Endothelial cell of umbilical vein (primary cell): Measurements from ENCODE around the gene CSRP2. TPM values are rescaled to one million over a fixed set of nuclear protein-coding genes. Genes with fewer than 3 reads are reported as not detected.

Experiments
- BruUV-seq: library from RNA; stranded (reverse); fragments of 400-500 nt; replicated peaks from 2 replicates; lab custom pipeline; 2021; lab: Mats Ljungman, UMichigan
- CTCF ChIA-PET: fragments of 300-600, 350-600 bp; sonication (Branson Sonifier 250); formaldehyde crosslinking; loops from one replicate; lab custom pipeline; 2021; ENCODE audit warnings: antibody characterized with exemption, inconsistent platforms; lab: Charles Lee
- POLR2A ChIA-PET: fragments of 300-600, 350-600 bp; sonication (Branson Sonifier 250); formaldehyde crosslinking; loops from one replicate; lab custom pipeline; 2021; ENCODE audit warnings: antibody characterized with exemption, inconsistent platforms; lab: Charles Lee
- DNase-seq: peaks from one replicate; pipeline ENCODE4 v3.0.0-alpha.2; 2011; ENCODE audit warnings: low read depth, low spot score
- FAIRE-seq: peaks from 2 replicates; lab custom pipeline; 2011; peaks lifted over from hg19 to GRCh38; lab: Jason Lieb, UNC
- H2AFZ ChIP-seq: 2 replicates; pipeline ENCODE4 v1.6.0; 2012; ENCODE audit warnings: low read depth, low read length, control low read depth, inconsistent platforms
- H3K27ac ChIP-seq: 2 replicates; pipeline ENCODE4 v1.5.1; 2011; ENCODE audit warnings: low read depth, mild to moderate bottlenecking, control low read depth, low read length, moderate library complexity; ENCODE audit not compliant: insufficient read depth
- H3K27me3 ChIP-seq, 2 experiments: 2 replicates each; pipeline versions ENCODE4 v1.6.0 to v1.6.1; 2011; ENCODE audit warnings: low read length in 2 of 2, mixed read lengths in 1 of 2; ENCODE audit not compliant: control insufficient read depth in 2 of 2, insufficient read depth in 2 of 2
- H3K36me3 ChIP-seq, 2 experiments: 2 replicates in 1 of 2; 3 replicates in 1 of 2; pipeline ENCODE4 v1.5.1; 2011; ENCODE audit warnings: low read length in 2 of 2, mild to moderate bottlenecking in 1 of 2, moderate library complexity in 1 of 2; ENCODE audit not compliant: control insufficient read depth in 2 of 2, insufficient read depth in 2 of 2; ENCODE audit errors: extremely low read depth in 1 of 2
- H3K4me1 ChIP-seq: 3 replicates; pipeline ENCODE4 v1.5.1; 2011; ENCODE audit warnings: mild to moderate bottlenecking, low read length; ENCODE audit not compliant: control insufficient read depth, insufficient read depth; ENCODE audit errors: extremely low read depth
- H3K4me2 ChIP-seq: 2 replicates; pipeline ENCODE4 v1.6.1; 2011; ENCODE audit warnings: low read length, control low read depth, mixed read lengths; ENCODE audit not compliant: insufficient read depth
- H3K4me3 ChIP-seq, 3 experiments: fragments of 200-600 bp in 1 of 3; sonication (generic), shearing (Covaris generic) in 1 of 3; replicated peaks in 1 of 3; 2 replicates each; pipeline ENCODE4 v1.5.1; 2011 to 2016; ENCODE audit warnings: control low read depth in 3 of 3, low read length in 3 of 3, mild to moderate bottlenecking in 2 of 3, inconsistent platforms in 1 of 3, low read depth in 1 of 3, moderate library complexity in 1 of 3; ENCODE audit not compliant: insufficient read depth in 1 of 3
- H3K79me2 ChIP-seq: 2 replicates; pipeline ENCODE4 v1.6.0; 2012; ENCODE audit warnings: low read length, inconsistent platforms; ENCODE audit not compliant: control insufficient read depth, insufficient read depth
- H3K9ac ChIP-seq: replicated peaks from 2 replicates; pipeline ENCODE3; 2011; ENCODE audit warnings: low read length, control low read depth; ENCODE audit not compliant: insufficient read depth; ENCODE audit errors: extremely low read depth
- H3K9me1 ChIP-seq: replicated peaks from 3 replicates; pipeline ENCODE4 v1.6.0; 2011; ENCODE audit warnings: mild to moderate bottlenecking, low read length; ENCODE audit not compliant: control insufficient read depth, insufficient read depth; ENCODE audit errors: extremely low read depth
- H3K9me3 ChIP-seq: replicated peaks from 2 replicates; pipeline ENCODE4 v1.5.1; 2012; ENCODE audit warnings: low read length, inconsistent platforms; ENCODE audit not compliant: control insufficient read depth, insufficient read depth
- H4K20me1 ChIP-seq: replicated peaks from 2 replicates; pipeline ENCODE3; 2011; ENCODE audit warnings: mild to moderate bottlenecking, low read length; ENCODE audit not compliant: control insufficient read depth, insufficient read depth; ENCODE audit errors: extremely low read depth
- EZH2 ChIP-seq: IDR thresholded peaks from 2 replicates; pipeline ENCODE4 v1.6.1; 2012; ENCODE audit warnings: borderline replicate concordance, low read depth, mild to moderate bottlenecking, moderate library complexity, low read length, inconsistent platforms; ENCODE audit not compliant: severe bottlenecking
- FOS ChIP-seq: IDR thresholded peaks from 2 replicates; pipeline ENCODE4 v1.6.1; 2011; ENCODE audit warnings: mild to moderate bottlenecking, low read length, moderate library complexity, borderline replicate concordance; ENCODE audit not compliant: insufficient read depth
- GATA2 ChIP-seq: IDR thresholded peaks from 2 replicates; pipeline ENCODE4 v1.7.0; 2011; ENCODE audit warnings: low read depth, mild to moderate bottlenecking, moderate library complexity, mixed read lengths, low read length; ENCODE audit not compliant: insufficient read length, insufficient read depth
- JUN ChIP-seq: IDR thresholded peaks from 2 replicates; pipeline ENCODE4 v1.6.1; 2011; ENCODE audit warnings: borderline replicate concordance, low read depth; ENCODE audit not compliant: insufficient read length, insufficient read depth
- MYC ChIP-seq: IDR thresholded peaks from one replicate; pipeline ENCODE4 v1.6.1; 2011; ENCODE audit warnings: mild to moderate bottlenecking, low read depth, low read length
- POLR2A ChIP-seq: IDR thresholded peaks from 2 replicates; pipeline ENCODE4 v1.6.1; 2012; ENCODE audit warnings: low read depth, mild to moderate bottlenecking, control low read depth, low read length
- POLR2AphosphoS5 ChIP-seq: IDR thresholded peaks from 2 replicates; pipeline ENCODE4 v1.6.1; 2012; ENCODE audit warnings: low read depth, mild to moderate bottlenecking, control low read depth, low read length, moderate library complexity; ENCODE audit not compliant: insufficient read depth
- dilution Hi-C: fragments of 300-500 bp; cut with MboI; formaldehyde crosslinking; loops from one replicate; pipeline ENCODE4 v1.15.0; 2019; ENCODE audit warnings: low sequenced_read_pairs; ENCODE audit not compliant: extremely low pct_ligation_motif_present
- intact Hi-C: fragments of 100-400 bp; cut with micrococcal nuclease; formaldehyde crosslinking; loops from one replicate; pipeline ENCODE4 v1.10.0; 2022
- polyA plus RNA-seq, 4 experiments: library from polyadenylated mRNA; depleted of rRNA in 3 of 4; stranded (reverse) in 3 of 4; unstranded in 1 of 4; fragments of >200 nt; gene quantifications; 2 replicates each; pipeline versions ENCODE4 v1.2.1 to v1.2.3, GENCODE V29; 2011 to 2012; ENCODE audit warnings: missing spikeins in 1 of 4
- total RNA-seq: library from RNA; stranded (reverse); gene quantifications from 2 replicates; pipeline ENCODE4 v1.2.3, GENCODE V29; 2021
- TF ChIP-seq, protein P1 (sequence below), 2 donors: IDR thresholded peaks; 1 replicate in 1 of 2; 2 replicates in 1 of 2; pipeline ENCODE4 v1.5.1; 2011; ENCODE audit warnings: low read length in 2 of 2, mild to moderate bottlenecking in 2 of 2, moderate library complexity in 2 of 2, control low read depth in 1 of 2, inconsistent platforms in 1 of 2, low read depth in 1 of 2; ENCODE audit not compliant: insufficient read depth in 1 of 2; ENCODE audit errors: extremely low read depth in 1 of 2
- TF ChIP-seq, protein P2 (sequence below): IDR thresholded peaks from 2 replicates; pipeline ENCODE4 v1.6.1; 2011; ENCODE audit not compliant: insufficient read depth, insufficient read length

The CSRP2 gene
- total and polyA plus RNA-seq, 2 donors (not counting 3 experiments of a cell fraction or from before 2014, with no cell fraction given), result 8.8 to 13.4 TPM

DNA sequence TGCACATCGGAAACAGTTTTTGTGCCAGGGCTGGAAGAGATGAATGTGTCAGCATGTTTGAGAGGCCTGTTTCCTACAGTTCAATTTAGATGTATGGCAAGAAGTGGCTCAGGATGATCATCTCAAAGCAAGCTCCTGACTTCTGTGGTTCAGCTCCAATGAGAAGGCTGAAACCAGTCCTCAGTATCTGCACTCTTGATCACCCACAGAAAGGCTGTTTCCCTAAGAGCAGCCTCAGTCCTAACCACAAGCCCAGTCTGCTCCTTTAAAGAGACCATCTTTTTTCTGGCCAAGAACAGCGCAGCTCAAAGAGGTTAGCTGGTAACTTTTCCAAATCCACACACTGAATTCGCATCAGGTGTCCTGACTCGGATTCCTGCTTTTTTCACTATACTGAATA is 19.2 kb downstream of the CSRP2 start:
- peaks cover 2% of the 10 kb centered on the region for H3K9me3 ChIP-seq
- no peak overlapping the region for H3K9ac ChIP-seq
- H3K4me2 ChIP-seq, result no peak overlapping the region
- POLR2A ChIA-PET, result no interaction called here
- no peaks in the 10 kb centered on the region for H3K36me3 ChIP-seq
- no peaks in the 10 kb centered on the region for H3K79me2 ChIP-seq
- TF ChIP-seq, protein P1, sequence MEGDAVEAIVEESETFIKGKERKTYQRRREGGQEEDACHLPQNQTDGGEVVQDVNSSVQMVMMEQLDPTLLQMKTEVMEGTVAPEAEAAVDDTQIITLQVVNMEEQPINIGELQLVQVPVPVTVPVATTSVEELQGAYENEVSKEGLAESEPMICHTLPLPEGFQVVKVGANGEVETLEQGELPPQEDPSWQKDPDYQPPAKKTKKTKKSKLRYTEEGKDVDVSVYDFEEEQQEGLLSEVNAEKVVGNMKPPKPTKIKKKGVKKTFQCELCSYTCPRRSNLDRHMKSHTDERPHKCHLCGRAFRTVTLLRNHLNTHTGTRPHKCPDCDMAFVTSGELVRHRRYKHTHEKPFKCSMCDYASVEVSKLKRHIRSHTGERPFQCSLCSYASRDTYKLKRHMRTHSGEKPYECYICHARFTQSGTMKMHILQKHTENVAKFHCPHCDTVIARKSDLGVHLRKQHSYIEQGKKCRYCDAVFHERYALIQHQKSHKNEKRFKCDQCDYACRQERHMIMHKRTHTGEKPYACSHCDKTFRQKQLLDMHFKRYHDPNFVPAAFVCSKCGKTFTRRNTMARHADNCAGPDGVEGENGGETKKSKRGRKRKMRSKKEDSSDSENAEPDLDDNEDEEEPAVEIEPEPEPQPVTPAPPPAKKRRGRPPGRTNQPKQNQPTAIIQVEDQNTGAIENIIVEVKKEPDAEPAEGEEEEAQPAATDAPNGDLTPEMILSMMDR (IDR thresholded peaks at IDR 0.05; ENCODE audit: extremely low read depth in 1 of 2, insufficient read depth in 1 of 2, low read depth in 1 of 2, low read length in 2 of 2), result no peak
- TF ChIP-seq POLR2AphosphoS5, result no peak
- TF ChIP-seq EZH2, result no peak
- no peak for TF ChIP-seq MYC
- TF ChIP-seq, protein P2, sequence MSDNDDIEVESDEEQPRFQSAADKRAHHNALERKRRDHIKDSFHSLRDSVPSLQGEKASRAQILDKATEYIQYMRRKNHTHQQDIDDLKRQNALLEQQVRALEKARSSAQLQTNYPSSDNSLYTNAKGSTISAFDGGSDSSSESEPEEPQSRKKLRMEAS, result no peak
- no peak for TF ChIP-seq POLR2A
- no peak for TF ChIP-seq JUN
- no peak for TF ChIP-seq FOS
- TF ChIP-seq GATA2, result no peak
- intact Hi-C loops, result no loop called here
- FAIRE-seq (no peak), DNase-seq (no peak)
- H4K20me1 ChIP-seq, result no peaks in the 10 kb centered on the region
- no peak overlapping the region for H3K27ac ChIP-seq
- H3K9me1 ChIP-seq, result no peaks in the 10 kb centered on the region
- H3K27me3 ChIP-seq, result no peaks in the 10 kb centered on the region
- dilution Hi-C loops, result no loop called here
- CTCF ChIA-PET, result no interaction called here
- H3K4me3 ChIP-seq, result no peak overlapping the region
- no peak overlapping the region for H2AFZ ChIP-seq
- BruUV-seq, result no TSS peak
- H3K4me1 ChIP-seq, result no peaks in the 10 kb centered on the region
